Retinal pigment epithelial cell (primary cell): ENCODE results near the gene SERPINA10.

Experiments
- DNase-seq: peaks from one replicate; pipeline ENCODE4 v3.0.0-alpha.2; 2010; ENCODE audit warnings: low read depth
- H3K4me3 ChIP-seq: 2 replicates; pipeline ENCODE4 v1.5.1; 2011; ENCODE audit warnings: mild to moderate bottlenecking, low read length, control low read depth, moderate library complexity
- CTCF ChIP-seq: conservative IDR thresholded peaks from 2 replicates; pipeline ENCODE4 v1.5.1; 2011; ENCODE audit warnings: low read depth, low read length, control low read depth, inconsistent platforms

SERPINA10 gene

GRCh38 chr14:94292526-94292871 lies 569 bp downstream of the SERPINA10 start:
- no peak for DNase-seq
- TF ChIP-seq CTCF: no peak
- H3K4me3 ChIP-seq: no peak overlapping the region

- no peak for TF ChIP-seq CTCF
- no peak for DNase-seq
- H3K4me3 ChIP-seq: no peak overlapping the region
Measured at GRCh38 chr14:94291906-94292525, 1.1 kb downstream of the SERPINA10 start.

- TF ChIP-seq CTCF: no peak
- no peak overlapping the region for H3K4me3 ChIP-seq
- DNase-seq: no peak
Measured at GRCh38 chr14:94291159-94291905, 1.7 kb downstream of the SERPINA10 start.

GRCh38 chr14:94290197-94290596 lies 2.9 kb downstream of the SERPINA10 start:
- no peak overlapping the region for H3K4me3 ChIP-seq
- no peak for DNase-seq
- no peak for TF ChIP-seq CTCF

GRCh38 chr14:94288610-94289465 lies 4.2 kb downstream of the SERPINA10 start:
- no peak for DNase-seq
- TF ChIP-seq CTCF: no peak
- H3K4me3 ChIP-seq: no peak overlapping the region

GRCh38 chr14:94285158-94285557 lies 7.9 kb downstream of the SERPINA10 start:
- TF ChIP-seq CTCF: no peak
- no peak overlapping the region for H3K4me3 ChIP-seq
- DNase-seq: no peak
